Neural progenitor cell (in vitro differentiated cells): Measurements from ENCODE around the gene CCDC102A.

Experiments used
- EZH2 ChIP-seq: fragments of 200-600 bp; sonication (generic); IDR thresholded peaks from 2 replicates; pipeline ENCODE4 v1.6.1; 2017; ENCODE audit warnings: antibody characterized with exemption, mild to moderate bottlenecking, moderate library complexity
- EZH2phosphoT487 ChIP-seq: fragments of 200-600 bp; sonication (generic); IDR thresholded peaks from 2 replicates; pipeline ENCODE4 v1.6.1; 2017; ENCODE audit warnings: antibody characterized with exemption
- TF ChIP-seq, protein P1 (sequence below): fragments of 200-600 bp; sonication (generic); IDR thresholded peaks from 2 replicates; pipeline ENCODE4 v1.5.1; 2017; ENCODE audit warnings: antibody characterized with exemption, mild to moderate bottlenecking

GRCh38 chr16:57473906-57474305, 62.5 kb downstream of the CCDC102A start:
- TF ChIP-seq, protein P1, sequence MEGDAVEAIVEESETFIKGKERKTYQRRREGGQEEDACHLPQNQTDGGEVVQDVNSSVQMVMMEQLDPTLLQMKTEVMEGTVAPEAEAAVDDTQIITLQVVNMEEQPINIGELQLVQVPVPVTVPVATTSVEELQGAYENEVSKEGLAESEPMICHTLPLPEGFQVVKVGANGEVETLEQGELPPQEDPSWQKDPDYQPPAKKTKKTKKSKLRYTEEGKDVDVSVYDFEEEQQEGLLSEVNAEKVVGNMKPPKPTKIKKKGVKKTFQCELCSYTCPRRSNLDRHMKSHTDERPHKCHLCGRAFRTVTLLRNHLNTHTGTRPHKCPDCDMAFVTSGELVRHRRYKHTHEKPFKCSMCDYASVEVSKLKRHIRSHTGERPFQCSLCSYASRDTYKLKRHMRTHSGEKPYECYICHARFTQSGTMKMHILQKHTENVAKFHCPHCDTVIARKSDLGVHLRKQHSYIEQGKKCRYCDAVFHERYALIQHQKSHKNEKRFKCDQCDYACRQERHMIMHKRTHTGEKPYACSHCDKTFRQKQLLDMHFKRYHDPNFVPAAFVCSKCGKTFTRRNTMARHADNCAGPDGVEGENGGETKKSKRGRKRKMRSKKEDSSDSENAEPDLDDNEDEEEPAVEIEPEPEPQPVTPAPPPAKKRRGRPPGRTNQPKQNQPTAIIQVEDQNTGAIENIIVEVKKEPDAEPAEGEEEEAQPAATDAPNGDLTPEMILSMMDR, result no peak
- TF ChIP-seq EZH2phosphoT487 (no peak), EZH2 (no peak)
